ENCODE data around the gene POU5F1.

DNA sequence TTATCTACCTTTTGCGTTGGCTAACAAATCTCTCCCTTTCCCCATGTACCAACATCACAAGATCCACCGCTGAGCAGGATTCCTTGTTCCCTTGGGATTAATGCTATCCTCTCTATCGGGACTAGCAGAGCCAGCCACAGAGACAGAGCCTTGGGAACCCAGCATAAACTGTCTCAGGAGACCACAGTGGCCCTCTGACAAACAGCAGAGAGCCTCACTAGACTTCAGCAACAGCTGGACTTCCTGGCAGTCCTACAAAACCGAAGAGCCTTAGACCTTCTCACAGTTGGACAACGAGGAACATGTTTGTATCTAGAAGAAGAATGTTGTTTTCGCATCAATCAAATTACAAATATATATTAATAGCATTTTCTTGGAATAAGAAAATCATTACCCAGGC, 39.6 kb upstream of the POU5F1 start:
- TF ChIP-seq, protein P1, sequence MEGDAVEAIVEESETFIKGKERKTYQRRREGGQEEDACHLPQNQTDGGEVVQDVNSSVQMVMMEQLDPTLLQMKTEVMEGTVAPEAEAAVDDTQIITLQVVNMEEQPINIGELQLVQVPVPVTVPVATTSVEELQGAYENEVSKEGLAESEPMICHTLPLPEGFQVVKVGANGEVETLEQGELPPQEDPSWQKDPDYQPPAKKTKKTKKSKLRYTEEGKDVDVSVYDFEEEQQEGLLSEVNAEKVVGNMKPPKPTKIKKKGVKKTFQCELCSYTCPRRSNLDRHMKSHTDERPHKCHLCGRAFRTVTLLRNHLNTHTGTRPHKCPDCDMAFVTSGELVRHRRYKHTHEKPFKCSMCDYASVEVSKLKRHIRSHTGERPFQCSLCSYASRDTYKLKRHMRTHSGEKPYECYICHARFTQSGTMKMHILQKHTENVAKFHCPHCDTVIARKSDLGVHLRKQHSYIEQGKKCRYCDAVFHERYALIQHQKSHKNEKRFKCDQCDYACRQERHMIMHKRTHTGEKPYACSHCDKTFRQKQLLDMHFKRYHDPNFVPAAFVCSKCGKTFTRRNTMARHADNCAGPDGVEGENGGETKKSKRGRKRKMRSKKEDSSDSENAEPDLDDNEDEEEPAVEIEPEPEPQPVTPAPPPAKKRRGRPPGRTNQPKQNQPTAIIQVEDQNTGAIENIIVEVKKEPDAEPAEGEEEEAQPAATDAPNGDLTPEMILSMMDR (IDR thresholded peaks at IDR 0.05): no peak
- no peak for TF ChIP-seq POLR2A (IDR thresholded peaks at IDR 0.05)
